GM23248 (cell line): ENCODE measurements around the gene ERICH2. TPM values are rescaled to one million over a fixed set of nuclear protein-coding genes. Genes with fewer than 3 reads are reported as not detected.

Experiments
- DNase-seq: peaks from one replicate; pipeline ENCODE4 v3.0.0-alpha.2; 2015
- H2AFZ ChIP-seq: fragments of 200-600 bp; sonication (generic); 2 replicates; pipeline ENCODE4 v1.6.1; 2016; ENCODE audit warnings: antibody characterized with exemption
- H3F3A ChIP-seq: fragments of 200-600 bp; sonication (generic); 2 replicates; pipeline ENCODE4 v1.6.1; 2016; ENCODE audit warnings: mild to moderate bottlenecking, antibody characterized with exemption, mixed run types; ENCODE audit not compliant: insufficient read depth
- H3K27ac ChIP-seq: fragments of 200-600 bp; sonication (generic); 2 replicates; pipeline ENCODE4 v1.5.1; 2016; ENCODE audit warnings: mild to moderate bottlenecking
- H3K27me3 ChIP-seq: fragments of 200-600 bp; sonication (generic); replicated peaks from 2 replicates; pipeline ENCODE4 v1.6.1; 2016; ENCODE audit warnings: mild to moderate bottlenecking; ENCODE audit not compliant: insufficient read depth
- H3K36me3 ChIP-seq: fragments of 200-600 bp; sonication (generic); 2 replicates; pipeline ENCODE4 v1.6.1; 2016; ENCODE audit warnings: low read depth, mild to moderate bottlenecking
- H3K4me1 ChIP-seq: fragments of 200-600 bp; sonication (generic); 2 replicates; pipeline ENCODE4 v1.6.1; 2016; ENCODE audit warnings: mild to moderate bottlenecking; ENCODE audit not compliant: insufficient read depth
- H3K4me2 ChIP-seq: fragments of 200-600 bp; sonication (generic); one replicate; pipeline ENCODE4 v1.6.1; 2016; ENCODE audit warnings: mild to moderate bottlenecking; ENCODE audit not compliant: unreplicated experiment
- H3K4me3 ChIP-seq: fragments of 200-600 bp; sonication (generic); 2 replicates; pipeline ENCODE4 v1.5.1; 2016; ENCODE audit warnings: mild to moderate bottlenecking
- H3K79me2 ChIP-seq: fragments of 200-600 bp; sonication (generic); 2 replicates; pipeline ENCODE4 v1.6.1; 2016; ENCODE audit warnings: mild to moderate bottlenecking; ENCODE audit not compliant: insufficient read depth
- H3K9ac ChIP-seq: fragments of 200-600 bp; sonication (generic); 2 replicates; pipeline ENCODE4 v1.6.1; 2016; ENCODE audit warnings: mild to moderate bottlenecking
- H3K9me2 ChIP-seq: fragments of 200-600 bp; sonication (generic); 2 replicates; pipeline ENCODE4 v1.6.1; 2016; ENCODE audit warnings: mixed run types, mild to moderate bottlenecking, moderate library complexity; ENCODE audit not compliant: insufficient read depth
- H3K9me3 ChIP-seq: fragments of 200-600 bp; sonication (generic); one replicate; pipeline ENCODE4 v1.6.1; 2017; ENCODE audit warnings: low read depth
- H4K20me1 ChIP-seq: fragments of 200-600 bp; sonication (generic); 2 replicates; pipeline ENCODE4 v1.6.0; 2016; ENCODE audit not compliant: insufficient read depth
- EZH2 ChIP-seq: fragments of 200-600 bp; sonication (generic); IDR thresholded peaks from 2 replicates; pipeline ENCODE4 v1.6.1; 2018; ENCODE audit warnings: antibody characterized with exemption, mild to moderate bottlenecking; ENCODE audit not compliant: insufficient read depth, poor library complexity, severe bottlenecking
- EZH2phosphoT487 ChIP-seq: fragments of 200-600 bp; sonication (generic); IDR thresholded peaks from 2 replicates; pipeline ENCODE4 v1.6.1; 2018; ENCODE audit warnings: antibody characterized with exemption, moderate library complexity, mild to moderate bottlenecking, low read depth; ENCODE audit not compliant: insufficient read depth
- WGBS, 2 experiments: methylation state at CpG; one replicate each; pipeline ENCODE4 v1.1.6; 2015 to 2017; ENCODE audit warnings: low lambda C conversion rate in 2 of 2, low coverage in 1 of 2; ENCODE audit errors: missing lambda C conversion rate in 2 of 2; 5-methylcytosine and 5-hydroxymethylcytosine counted together
- in situ Hi-C: fragments of 300-500 bp; cut with MboI; formaldehyde crosslinking; loops from 2 replicates; pipeline ENCODE4 v1.15.0; 2020
- polyA plus RNA-seq: library from polyadenylated mRNA; unstranded; fragments of >200 nt; fragmentation: Nextera tagmentation; extraction: Ambion mirVana; gene quantifications from 2 replicates; pipeline ENCODE4 v1.2.1, GENCODE V29; 2016
- total RNA-seq: library from RNA; depleted of rRNA; stranded (reverse); fragments of >200 nt; shearing (Covaris generic); gene quantifications from 2 replicates; pipeline ENCODE4 v1.2.3, GENCODE V29; 2014

Gene ERICH2
- total and polyA plus RNA-seq, 2 experiments from 2014 or later = not detected

DNA sequence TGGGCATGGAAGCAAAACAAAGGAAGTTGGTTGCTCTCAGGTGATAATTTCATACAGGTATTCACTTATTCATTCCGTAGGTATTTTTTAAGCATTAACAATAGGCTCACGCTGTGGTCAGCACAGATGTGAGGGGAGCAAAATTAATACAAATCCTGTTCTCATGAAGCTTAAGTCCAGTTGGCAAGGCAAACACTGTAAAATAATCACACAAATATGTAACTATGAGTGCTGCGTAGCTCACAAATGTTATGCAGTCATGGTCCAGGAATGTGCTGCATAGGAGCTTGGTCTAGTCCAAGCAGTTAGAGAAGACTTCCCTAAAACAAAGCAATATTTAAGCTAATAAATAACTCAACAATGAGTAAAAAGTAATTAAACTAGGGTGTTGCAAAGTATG, 31.1 kb upstream of the ERICH2 start:
- TF ChIP-seq EZH2 = no peak
- no peak for TF ChIP-seq EZH2phosphoT487

GRCh38 chr2:170739507-170740046, 30.6 kb upstream of the ERICH2 start:
- no peak overlapping the region for H3K27ac ChIP-seq
- H3K36me3 ChIP-seq = no peaks in the 10 kb centered on the region
- H3K9me3 ChIP-seq = no peaks in the 10 kb centered on the region
- no peak overlapping the region for H3K4me3 ChIP-seq
- H3K4me1 ChIP-seq = peaks cover 13% of the 10 kb centered on the region
- in situ Hi-C loops = no loop called here
- H3K4me2 ChIP-seq = peak overlapping the region; percentile 64
- no peak overlapping the region for H3K9ac ChIP-seq
- no peaks in the 10 kb centered on the region; the same call in 1 of the 2 replicates for H3K27me3 ChIP-seq
- no peak for DNase-seq
- H3K79me2 ChIP-seq = no peaks in the 10 kb centered on the region
- TF ChIP-seq EZH2phosphoT487 (no peak), EZH2 (no peak)
- no peak overlapping the region for H2AFZ ChIP-seq
- 76 to 80% methylated on average over 3 of the region's 3 CpGs for whole genome bisulfite sequencing, 2 experiments
- peaks cover 9% of the 10 kb centered on the region for H3F3A ChIP-seq
- H3K9me2 ChIP-seq = no peaks in the 10 kb centered on the region
- H4K20me1 ChIP-seq = no peaks in the 10 kb centered on the region

More for the DNA sequence above, 31.1 kb upstream of the ERICH2 start:
- Histone ChIP-seq H3K4me3 (no peak overlapping the region), H3F3A (peaks cover 9% of the 10 kb centered on the region), H2AFZ (no peak overlapping the region), H3K9ac (peak overlapping the region; percentile 16; the same call in 1 of the 2 replicates), H3K4me1 (peaks cover 13% of the 10 kb centered on the region), H3K36me3 (no peaks in the 10 kb centered on the region), H3K27ac (peak overlapping the region; percentile 63), H3K9me2 (no peaks in the 10 kb centered on the region), H3K9me3 (no peaks in the 10 kb centered on the region), H3K79me2 (no peaks in the 10 kb centered on the region), H3K27me3 (no peaks in the 10 kb centered on the region; the same call in 1 of the 2 replicates), H3K4me2 (peak overlapping the region; percentile 64), H4K20me1 (no peaks in the 10 kb centered on the region)
- 1 to 2% methylated on average over 3 of the region's 3 CpGs for WGBS, 2 experiments
- in situ Hi-C loops = no loop called here
- peak; percentile 95 for DNase-seq

DNA sequence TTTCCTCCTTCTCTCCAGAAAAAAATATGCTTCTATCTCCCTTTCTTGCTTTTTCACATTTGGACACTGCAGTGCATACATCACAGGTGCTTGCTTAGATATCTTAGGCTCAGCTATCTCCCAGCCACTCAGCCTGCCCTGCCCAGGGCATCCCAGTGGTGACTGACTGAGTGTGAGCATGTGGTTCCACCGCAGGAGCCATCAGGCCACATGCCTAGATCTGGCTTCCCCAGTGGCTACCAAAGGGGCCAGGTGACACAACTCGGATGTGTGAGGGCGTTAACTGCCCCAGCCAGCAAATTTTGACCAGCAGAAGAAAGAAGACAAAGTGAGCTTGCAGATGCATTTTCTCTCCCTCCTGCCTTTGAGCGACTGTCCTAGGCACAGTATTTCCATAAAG, 29.5 kb upstream of the ERICH2 start:
- Histone ChIP-seq H3K27ac (no peak overlapping the region), H3K9me3 (no peaks in the 10 kb centered on the region), H3K9ac (no peak overlapping the region), H4K20me1 (no peaks in the 10 kb centered on the region), H3K36me3 (no peaks in the 10 kb centered on the region), H3K4me2 (no peak overlapping the region), H3F3A (peaks cover 9% of the 10 kb centered on the region), H3K4me1 (peaks cover 13% of the 10 kb centered on the region), H2AFZ (no peak overlapping the region), H3K27me3 (no peaks in the 10 kb centered on the region; the same call in 1 of the 2 replicates), H3K4me3 (no peak overlapping the region), H3K9me2 (no peaks in the 10 kb centered on the region), H3K79me2 (no peaks in the 10 kb centered on the region)
- in situ Hi-C loops = no loop called here
- WGBS, 2 experiments = 81 to 84% methylated on average over 4 of the region's 4 CpGs
- DNase-seq = no peak
- TF ChIP-seq EZH2phosphoT487 (no peak), EZH2 (no peak)

GRCh38 chr2:170742000-170742399, 28.2 kb upstream of the ERICH2 start:
- WGBS, 2 experiments = 75 to 76% methylated on average over 3 of the region's 3 CpGs
- H3K9ac ChIP-seq = no peak overlapping the region

More at GRCh38 chr2:170742000-170742399, 28.2 kb upstream of the ERICH2 start:
- Histone ChIP-seq H3K27ac (no peak overlapping the region), H3K9me3 (no peaks in the 10 kb centered on the region), H3K4me2 (no peak overlapping the region), H3F3A (peaks cover 9% of the 10 kb centered on the region), H3K4me1 (peaks cover 13% of the 10 kb centered on the region), H3K79me2 (no peaks in the 10 kb centered on the region), H3K9me2 (no peaks in the 10 kb centered on the region), H3K27me3 (no peaks in the 10 kb centered on the region; the same call in 1 of the 2 replicates), H4K20me1 (no peaks in the 10 kb centered on the region), H3K4me3 (no peak overlapping the region), H3K36me3 (no peaks in the 10 kb centered on the region), H2AFZ (no peak overlapping the region)
- in situ Hi-C loops = no loop called here
- no peak for DNase-seq
- TF ChIP-seq EZH2phosphoT487 (no peak), EZH2 (no peak)
